Measurements from ENCODE around the gene CLDN1.

DNA sequence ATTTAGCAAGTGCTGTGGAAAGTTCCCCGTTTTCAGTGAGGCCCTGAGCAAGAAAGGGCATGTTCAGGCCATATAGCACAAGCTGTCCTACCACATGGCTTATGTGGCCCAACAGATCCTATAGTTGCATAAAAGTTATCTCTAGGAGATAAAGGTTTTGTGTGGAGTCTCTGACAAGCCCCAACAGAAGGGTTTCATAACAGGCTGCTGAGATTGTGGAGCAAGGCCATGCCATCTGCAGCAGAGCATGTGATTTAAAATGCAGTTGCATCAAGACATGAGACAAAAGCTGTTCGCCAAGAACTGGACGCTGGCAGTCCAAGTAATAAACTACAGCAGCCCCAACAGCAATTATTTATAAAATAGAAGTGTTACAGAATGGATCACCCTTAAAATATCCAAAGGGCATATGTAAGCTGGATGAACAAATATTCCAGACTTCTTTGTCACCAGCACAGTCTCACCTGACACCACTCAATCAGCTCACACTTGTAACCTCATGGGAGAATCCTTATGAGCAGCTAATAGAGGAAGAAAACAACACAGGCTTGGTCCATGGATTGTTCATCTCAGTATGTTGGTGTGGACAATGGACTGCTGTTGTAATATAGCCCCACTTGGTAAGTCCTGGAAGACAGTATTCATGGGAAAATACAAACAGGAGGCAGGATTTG, 14.4 kb upstream of the CLDN1 start:
- no peak for TF ChIP-seq NR3C1 (CRISPR knock-in tag; conservative IDR thresholded peaks at IDR 0.05; ENCODE audit: low read depth)
- no peak for TF ChIP-seq SMAD4 (CRISPR knock-in tag; IDR thresholded peaks at IDR 0.05)
- TF ChIP-seq, protein P1, sequence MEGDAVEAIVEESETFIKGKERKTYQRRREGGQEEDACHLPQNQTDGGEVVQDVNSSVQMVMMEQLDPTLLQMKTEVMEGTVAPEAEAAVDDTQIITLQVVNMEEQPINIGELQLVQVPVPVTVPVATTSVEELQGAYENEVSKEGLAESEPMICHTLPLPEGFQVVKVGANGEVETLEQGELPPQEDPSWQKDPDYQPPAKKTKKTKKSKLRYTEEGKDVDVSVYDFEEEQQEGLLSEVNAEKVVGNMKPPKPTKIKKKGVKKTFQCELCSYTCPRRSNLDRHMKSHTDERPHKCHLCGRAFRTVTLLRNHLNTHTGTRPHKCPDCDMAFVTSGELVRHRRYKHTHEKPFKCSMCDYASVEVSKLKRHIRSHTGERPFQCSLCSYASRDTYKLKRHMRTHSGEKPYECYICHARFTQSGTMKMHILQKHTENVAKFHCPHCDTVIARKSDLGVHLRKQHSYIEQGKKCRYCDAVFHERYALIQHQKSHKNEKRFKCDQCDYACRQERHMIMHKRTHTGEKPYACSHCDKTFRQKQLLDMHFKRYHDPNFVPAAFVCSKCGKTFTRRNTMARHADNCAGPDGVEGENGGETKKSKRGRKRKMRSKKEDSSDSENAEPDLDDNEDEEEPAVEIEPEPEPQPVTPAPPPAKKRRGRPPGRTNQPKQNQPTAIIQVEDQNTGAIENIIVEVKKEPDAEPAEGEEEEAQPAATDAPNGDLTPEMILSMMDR (IDR thresholded peaks at IDR 0.05) = no peak
- TF ChIP-seq TCF7 (CRISPR knock-in tag; IDR thresholded peaks at IDR 0.05; ENCODE audit: low read depth) = no peak
- no peak for TF ChIP-seq NR2C2 (CRISPR knock-in tag; IDR thresholded peaks at IDR 0.05)
- no peak for TF ChIP-seq CREB1 (CRISPR knock-in tag; IDR thresholded peaks at IDR 0.05)
- no peak for TF ChIP-seq ZNF317 (CRISPR knock-in tag; IDR thresholded peaks at IDR 0.05; ENCODE audit: borderline replicate concordance, low read depth)
- no peak for TF ChIP-seq SP1 (CRISPR knock-in tag; conservative IDR thresholded peaks at IDR 0.05)
- TF ChIP-seq, protein P2, sequence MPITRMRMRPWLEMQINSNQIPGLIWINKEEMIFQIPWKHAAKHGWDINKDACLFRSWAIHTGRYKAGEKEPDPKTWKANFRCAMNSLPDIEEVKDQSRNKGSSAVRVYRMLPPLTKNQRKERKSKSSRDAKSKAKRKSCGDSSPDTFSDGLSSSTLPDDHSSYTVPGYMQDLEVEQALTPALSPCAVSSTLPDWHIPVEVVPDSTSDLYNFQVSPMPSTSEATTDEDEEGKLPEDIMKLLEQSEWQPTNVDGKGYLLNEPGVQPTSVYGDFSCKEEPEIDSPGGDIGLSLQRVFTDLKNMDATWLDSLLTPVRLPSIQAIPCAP (CRISPR knock-in tag; IDR thresholded peaks at IDR 0.05) = no peak
- no peak for TF ChIP-seq GABPB1 (CRISPR knock-in tag; IDR thresholded peaks at IDR 0.05)
- no peak for TF ChIP-seq JAZF1 (CRISPR knock-in tag; IDR thresholded peaks at IDR 0.05)
- TF ChIP-seq ZBTB21 (CRISPR knock-in tag; IDR thresholded peaks at IDR 0.05; ENCODE audit: borderline replicate concordance) = no peak
- no peak for TF ChIP-seq ZNF423 (CRISPR knock-in tag; IDR thresholded peaks at IDR 0.05)

Data from WTC11 (cell line).